Smooth muscle cell of the brain vasculature (primary cell): ENCODE data around the gene HIPK1.
"Not testable (repeated sequence)": the region's sequence is repeated elsewhere in the genome, so short reads cannot be mapped to it uniquely, and the experiment has no call there.

Source experiments
- DNase-seq: peaks from one replicate; pipeline ENCODE4 v3.0.0-alpha.2; 2012; ENCODE audit warnings: low read depth, low spot score

Gene HIPK1

GRCh38 chr1:113943028-113943811, 14.1 kb downstream of the HIPK1 start:
- DNase-seq = no peak

GRCh38 chr1:113945329-113945728, 16.2 kb downstream of the HIPK1 start:
- DNase-seq = no peak

- no peak for DNase-seq
Observed at GRCh38 chr1:113946112-113946511, 17.0 kb downstream of the HIPK1 start.

- no peak for DNase-seq
Observed at GRCh38 chr1:113946678-113947387, 17.7 kb downstream of the HIPK1 start.

- no peak for DNase-seq
Observed at GRCh38 chr1:113947388-113948107, 18.4 kb downstream of the HIPK1 start.

GRCh38 chr1:113948151-113948550, 19.0 kb downstream of the HIPK1 start:
- DNase-seq = not testable (repeated sequence)

- DNase-seq = no peak
Observed at GRCh38 chr1:113949007-113949406, 19.9 kb downstream of the HIPK1 start.

GRCh38 chr1:113950908-113951307, 21.8 kb downstream of the HIPK1 start:
- no peak for DNase-seq

- no peak for DNase-seq
Observed at GRCh38 chr1:113951719-113952118, 22.6 kb downstream of the HIPK1 start.

- no peak for DNase-seq
Observed at GRCh38 chr1:113957984-113958383, 28.9 kb downstream of the HIPK1 start.

GRCh38 chr1:113958691-113959090, 29.6 kb downstream of the HIPK1 start:
- DNase-seq = no peak

- DNase-seq = no peak
Observed at GRCh38 chr1:113963281-113963906, 34.3 kb downstream of the HIPK1 start.

GRCh38 chr1:113965703-113966412, 36.7 kb downstream of the HIPK1 start:
- no peak for DNase-seq

- DNase-seq = no peak
Observed at GRCh38 chr1:113972954-113973353, 43.8 kb downstream of the HIPK1 start.

- DNase-seq = no peak
Observed at GRCh38 chr1:113975211-113975895, 46.2 kb downstream of the HIPK1 start.

- no peak for DNase-seq
Observed at GRCh38 chr1:113976609-113977278, 47.6 kb downstream of the HIPK1 start.

GRCh38 chr1:113977906-113978305, 48.8 kb downstream of the HIPK1 start:
- DNase-seq = no peak

- peak; percentile 87 for DNase-seq
Observed at GRCh38 chr1:113978863-113979702, 50.0 kb downstream of the HIPK1 start, which contains the start of gene OLFML3. Gene OLFML3, plus strand, starts transcription at chr1:113979474. Its CDS starts 43 bp downstream, at chr1:113979517.

GRCh38 chr1:113980110-113980509, 51.0 kb downstream of the HIPK1 start:
- DNase-seq = no peak
